Mammary epithelial cell (primary cell): ENCODE data around the gene FOXQ1.

Source experiments
- CTCF ChIP-seq, 2 donors: IDR thresholded peaks in 1 of 2; conservative IDR thresholded peaks in 1 of 2; 2 replicates each; pipeline ENCODE4 v1.5.1; 2011 to 2012; ENCODE audit warnings: inconsistent platforms in 2 of 2, low read length in 2 of 2, mild to moderate bottlenecking in 2 of 2, control low read depth in 1 of 2, low read depth in 1 of 2; ENCODE audit not compliant: insufficient read depth in 1 of 2; ENCODE audit errors: extremely low read depth in 1 of 2
- EZH2 ChIP-seq: IDR thresholded peaks from 2 replicates; pipeline ENCODE4 v1.6.1; 2012; ENCODE audit warnings: low read length, inconsistent platforms, borderline replicate concordance

DNA sequence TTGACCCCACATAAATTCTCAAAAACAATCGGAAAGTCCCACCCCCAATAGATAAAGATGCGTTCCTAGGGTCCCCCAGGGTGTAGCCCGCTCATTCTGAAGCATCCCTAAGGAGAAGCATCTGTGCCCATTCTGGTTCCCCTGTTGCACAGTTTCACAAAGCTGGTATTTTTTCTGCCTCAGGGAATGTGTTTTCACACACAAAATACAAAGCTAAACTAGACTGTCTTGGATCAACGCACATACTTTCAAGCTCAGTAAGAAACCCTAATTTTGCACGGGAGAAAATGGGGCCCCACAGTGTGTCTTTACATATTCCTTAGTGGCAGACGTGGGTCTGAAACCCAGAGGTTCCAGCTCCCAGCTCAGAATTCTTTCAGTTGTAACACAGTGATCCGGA, 6.1 kb downstream of the FOXQ1 start:
- TF ChIP-seq EZH2 (no peak), CTCF (conservative IDR thresholded peaks at IDR 0.05 in 1 of 2, IDR thresholded peaks at IDR 0.05 in 1 of 2; ENCODE audit: extremely low read depth in 1 of 2, insufficient read depth in 1 of 2, low read depth in 1 of 2, low read length in 2 of 2) (no peak)
